ENCODE results near the gene CLEC17A.

DNA sequence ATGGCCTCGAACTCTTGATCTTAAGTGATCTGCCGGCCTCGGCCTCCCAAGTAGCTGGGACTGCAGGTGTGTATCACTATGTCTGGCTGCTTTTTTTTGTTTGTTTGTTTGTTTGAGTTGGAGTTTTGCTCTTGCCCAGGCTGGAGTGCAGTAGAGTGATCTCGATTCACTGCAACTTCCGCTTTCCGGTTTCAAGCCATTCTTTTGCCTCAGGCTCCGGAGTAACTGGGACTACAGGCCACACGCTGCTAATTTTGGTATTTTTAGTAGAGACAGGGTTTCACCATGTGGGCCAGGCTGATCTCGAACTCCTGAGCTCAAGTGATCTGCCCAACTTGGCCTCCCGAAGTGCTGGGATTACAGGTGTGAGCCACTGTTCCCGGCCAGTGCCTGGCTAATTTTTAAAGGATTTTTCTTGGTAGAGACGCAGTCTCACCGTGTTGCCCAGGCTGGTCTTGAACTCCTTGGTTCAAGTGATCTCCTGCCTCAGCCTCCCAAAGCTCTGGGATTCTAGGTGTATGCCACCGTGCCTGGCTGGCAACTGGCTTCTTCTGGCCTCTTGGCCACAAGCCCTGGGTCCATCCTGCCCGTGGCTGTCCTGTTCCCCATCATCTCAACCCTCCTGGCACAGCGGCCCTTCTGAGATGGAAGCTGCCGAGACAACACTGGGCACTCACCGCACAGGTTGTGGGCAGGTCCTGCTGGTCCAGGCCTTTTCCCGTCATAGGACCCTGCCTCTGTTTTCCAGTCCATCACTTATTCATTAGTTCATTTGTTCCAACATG is 42.0 kb upstream of the CLEC17A start:
- TF ChIP-seq, protein P1, sequence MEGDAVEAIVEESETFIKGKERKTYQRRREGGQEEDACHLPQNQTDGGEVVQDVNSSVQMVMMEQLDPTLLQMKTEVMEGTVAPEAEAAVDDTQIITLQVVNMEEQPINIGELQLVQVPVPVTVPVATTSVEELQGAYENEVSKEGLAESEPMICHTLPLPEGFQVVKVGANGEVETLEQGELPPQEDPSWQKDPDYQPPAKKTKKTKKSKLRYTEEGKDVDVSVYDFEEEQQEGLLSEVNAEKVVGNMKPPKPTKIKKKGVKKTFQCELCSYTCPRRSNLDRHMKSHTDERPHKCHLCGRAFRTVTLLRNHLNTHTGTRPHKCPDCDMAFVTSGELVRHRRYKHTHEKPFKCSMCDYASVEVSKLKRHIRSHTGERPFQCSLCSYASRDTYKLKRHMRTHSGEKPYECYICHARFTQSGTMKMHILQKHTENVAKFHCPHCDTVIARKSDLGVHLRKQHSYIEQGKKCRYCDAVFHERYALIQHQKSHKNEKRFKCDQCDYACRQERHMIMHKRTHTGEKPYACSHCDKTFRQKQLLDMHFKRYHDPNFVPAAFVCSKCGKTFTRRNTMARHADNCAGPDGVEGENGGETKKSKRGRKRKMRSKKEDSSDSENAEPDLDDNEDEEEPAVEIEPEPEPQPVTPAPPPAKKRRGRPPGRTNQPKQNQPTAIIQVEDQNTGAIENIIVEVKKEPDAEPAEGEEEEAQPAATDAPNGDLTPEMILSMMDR (IDR thresholded peaks at IDR 0.05), result no peak
- TF ChIP-seq CHD2 (IDR thresholded peaks at IDR 0.05; ENCODE audit: low read length, partially characterized antibody), result no peak
- TF ChIP-seq JUN (IDR thresholded peaks at IDR 0.05), result no peak
- TF ChIP-seq RFX5 (IDR thresholded peaks at IDR 0.05), result no peak
- no peak for TF ChIP-seq HDAC2 (IDR thresholded peaks at IDR 0.05)
- no peak for TF ChIP-seq EP300 (IDR thresholded peaks at IDR 0.05)
- TF ChIP-seq, protein P2, sequence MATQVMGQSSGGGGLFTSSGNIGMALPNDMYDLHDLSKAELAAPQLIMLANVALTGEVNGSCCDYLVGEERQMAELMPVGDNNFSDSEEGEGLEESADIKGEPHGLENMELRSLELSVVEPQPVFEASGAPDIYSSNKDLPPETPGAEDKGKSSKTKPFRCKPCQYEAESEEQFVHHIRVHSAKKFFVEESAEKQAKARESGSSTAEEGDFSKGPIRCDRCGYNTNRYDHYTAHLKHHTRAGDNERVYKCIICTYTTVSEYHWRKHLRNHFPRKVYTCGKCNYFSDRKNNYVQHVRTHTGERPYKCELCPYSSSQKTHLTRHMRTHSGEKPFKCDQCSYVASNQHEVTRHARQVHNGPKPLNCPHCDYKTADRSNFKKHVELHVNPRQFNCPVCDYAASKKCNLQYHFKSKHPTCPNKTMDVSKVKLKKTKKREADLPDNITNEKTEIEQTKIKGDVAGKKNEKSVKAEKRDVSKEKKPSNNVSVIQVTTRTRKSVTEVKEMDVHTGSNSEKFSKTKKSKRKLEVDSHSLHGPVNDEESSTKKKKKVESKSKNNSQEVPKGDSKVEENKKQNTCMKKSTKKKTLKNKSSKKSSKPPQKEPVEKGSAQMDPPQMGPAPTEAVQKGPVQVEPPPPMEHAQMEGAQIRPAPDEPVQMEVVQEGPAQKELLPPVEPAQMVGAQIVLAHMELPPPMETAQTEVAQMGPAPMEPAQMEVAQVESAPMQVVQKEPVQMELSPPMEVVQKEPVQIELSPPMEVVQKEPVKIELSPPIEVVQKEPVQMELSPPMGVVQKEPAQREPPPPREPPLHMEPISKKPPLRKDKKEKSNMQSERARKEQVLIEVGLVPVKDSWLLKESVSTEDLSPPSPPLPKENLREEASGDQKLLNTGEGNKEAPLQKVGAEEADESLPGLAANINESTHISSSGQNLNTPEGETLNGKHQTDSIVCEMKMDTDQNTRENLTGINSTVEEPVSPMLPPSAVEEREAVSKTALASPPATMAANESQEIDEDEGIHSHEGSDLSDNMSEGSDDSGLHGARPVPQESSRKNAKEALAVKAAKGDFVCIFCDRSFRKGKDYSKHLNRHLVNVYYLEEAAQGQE (IDR thresholded peaks at IDR 0.05), result no peak
- TF ChIP-seq RCOR1 (IDR thresholded peaks at IDR 0.05; ENCODE audit: low read depth, low read length), result no peak
- TF ChIP-seq BHLHE40 (IDR thresholded peaks at IDR 0.05; ENCODE audit: low read depth, low read length), result no peak
